LHCN-M2 (cell line): Measurements from ENCODE around the gene BTG3. TPM values are rescaled to one million over a fixed set of nuclear protein-coding genes. Genes with fewer than 3 reads are reported as not detected.

Experiments used
- DNase-seq: peaks from one replicate; pipeline ENCODE4 v3.0.0-alpha.2; 2012; ENCODE audit warnings: low read depth
- polyA plus RNA-seq: library from polyadenylated mRNA; unstranded; fragments of >200 nt; gene quantifications from one replicate; pipeline ENCODE4 v1.2.1, GENCODE V29; 2012; ENCODE audit warnings: missing spikeins
- total RNA-seq: library from RNA; depleted of rRNA; stranded (reverse); fragments of >200 nt; gene quantifications from 2 replicates; pipeline ENCODE4 v1.2.3, GENCODE V29; 2014; rRNA removed

The BTG3 gene, protein sequence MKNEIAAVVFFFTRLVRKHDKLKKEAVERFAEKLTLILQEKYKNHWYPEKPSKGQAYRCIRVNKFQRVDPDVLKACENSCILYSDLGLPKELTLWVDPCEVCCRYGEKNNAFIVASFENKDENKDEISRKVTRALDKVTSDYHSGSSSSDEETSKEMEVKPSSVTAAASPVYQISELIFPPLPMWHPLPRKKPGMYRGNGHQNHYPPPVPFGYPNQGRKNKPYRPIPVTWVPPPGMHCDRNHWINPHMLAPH
- 65.4 and 67.2 TPM in 2 replicates for total RNA-seq
- 18.3 TPM for polyA plus RNA-seq

DNA sequence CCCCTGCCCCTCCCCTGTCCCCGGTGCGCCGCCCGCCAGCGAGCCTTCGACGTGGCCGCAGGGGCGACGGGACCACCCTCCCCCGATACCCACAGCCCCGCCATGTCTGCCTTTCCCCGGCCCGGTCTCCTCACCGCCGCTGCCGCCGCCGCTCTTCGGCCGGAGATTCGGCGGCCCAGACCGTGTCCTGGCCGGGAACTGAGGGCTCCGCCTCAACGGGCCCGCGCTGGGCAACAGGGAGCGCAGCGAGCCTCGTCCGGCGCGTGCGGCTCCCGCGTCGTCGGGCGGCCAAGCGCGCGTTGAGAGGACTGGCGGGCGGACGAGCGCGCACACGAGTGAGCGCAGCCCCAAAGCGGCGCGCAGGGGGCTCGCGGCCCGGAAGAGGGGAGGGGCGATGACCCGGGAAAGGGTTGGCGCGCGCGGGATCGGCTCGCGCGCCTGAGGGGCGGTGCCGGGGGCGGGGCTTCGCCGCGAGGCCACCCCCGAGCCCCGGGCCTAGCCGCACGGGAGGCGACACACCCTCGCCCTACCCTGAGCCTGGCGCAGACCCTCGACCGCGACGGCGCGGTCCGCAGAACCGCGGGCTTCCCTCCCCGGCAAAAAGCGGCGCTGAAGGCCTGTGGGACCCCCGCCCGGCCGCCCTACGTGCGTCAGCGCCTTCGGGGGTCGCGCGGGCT lies at the start of gene BTG3:
Gene BTG3 (minus strand): TSS at position 337 of the 677 bp plus-strand sequence. CDS start 3,757 bp downstream, outside the sequence.
- peak; percentile 76 for DNase-seq

DNA sequence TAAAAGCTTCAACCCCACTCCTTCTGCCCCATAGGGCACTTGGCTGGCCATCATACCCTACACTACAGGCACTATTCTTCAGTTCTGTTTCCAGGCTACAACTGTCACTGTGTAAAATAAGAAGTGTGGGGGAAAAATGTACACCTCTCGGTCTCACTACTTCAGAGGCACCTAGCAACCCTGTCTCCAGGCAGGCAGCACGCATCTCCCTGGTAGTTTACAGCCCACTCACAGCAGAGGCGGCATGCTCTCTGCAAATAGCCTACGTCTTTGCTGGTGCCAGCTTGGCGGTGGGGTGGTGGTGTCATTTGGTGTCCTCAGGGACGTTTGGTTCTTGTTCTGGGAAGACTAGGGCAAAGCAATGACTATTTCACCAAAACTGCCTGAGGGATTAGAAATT lies 48.2 kb upstream of the BTG3 start:
- DNase-seq, result no peak

DNA sequence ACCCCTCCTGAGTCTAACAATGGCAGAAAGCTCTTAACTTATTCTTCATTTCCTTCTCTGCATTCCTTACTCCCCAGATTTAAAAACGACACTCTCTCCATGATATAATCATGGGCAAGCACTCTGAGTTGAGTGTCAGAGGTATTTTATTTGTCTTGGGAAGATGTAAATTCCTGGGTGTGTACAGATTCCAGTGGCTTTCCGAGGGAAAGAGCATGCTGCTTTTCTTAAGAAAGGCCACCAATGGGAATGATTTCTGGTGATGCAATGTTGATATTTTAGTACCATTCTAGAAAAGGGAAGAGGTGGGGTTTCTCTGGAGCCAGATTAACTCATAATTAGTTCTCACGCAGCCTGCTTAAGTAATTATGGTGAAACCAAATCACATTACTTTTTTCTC lies 47.8 kb upstream of the BTG3 start:
- no peak for DNase-seq

DNA sequence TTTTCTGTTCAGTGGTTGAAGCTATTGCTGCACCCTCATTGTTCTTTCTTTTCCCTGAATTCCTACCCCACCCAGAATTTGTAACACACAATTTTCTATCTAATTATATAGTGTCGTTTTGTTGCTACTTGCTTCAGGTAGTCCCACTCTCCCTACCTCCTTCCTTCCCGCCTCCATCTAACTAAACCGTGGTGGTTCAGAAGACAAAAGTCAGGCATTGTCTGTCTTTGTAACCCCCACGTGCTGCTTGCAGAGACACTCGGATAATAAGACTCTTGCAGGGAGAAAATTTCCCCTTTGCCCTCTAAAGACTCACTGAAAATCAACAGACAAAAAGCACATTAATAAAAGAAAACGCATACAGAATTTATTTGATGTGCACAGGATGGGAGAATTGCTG lies 46.2 kb upstream of the BTG3 start:
- DNase-seq, result no peak

DNA sequence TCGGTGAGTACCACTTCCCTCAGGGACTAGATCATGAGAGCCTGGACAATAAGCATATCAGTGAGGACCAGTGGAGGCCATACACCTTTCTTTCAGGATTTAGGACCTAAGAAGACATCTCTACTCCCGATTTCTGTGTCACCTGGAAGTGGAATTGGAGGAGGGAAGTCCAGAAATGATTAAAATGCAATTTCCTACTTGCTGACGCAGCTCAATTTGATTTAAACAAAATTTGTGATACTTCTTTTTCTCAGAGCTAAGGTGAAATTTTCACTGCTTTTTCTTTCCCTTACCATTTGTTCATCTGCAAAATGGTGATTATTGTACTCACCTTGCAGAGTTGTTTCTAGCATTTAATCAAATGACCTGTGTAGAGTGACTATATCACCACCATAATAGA lies 38.8 kb upstream of the BTG3 start:
- no peak for DNase-seq

DNA sequence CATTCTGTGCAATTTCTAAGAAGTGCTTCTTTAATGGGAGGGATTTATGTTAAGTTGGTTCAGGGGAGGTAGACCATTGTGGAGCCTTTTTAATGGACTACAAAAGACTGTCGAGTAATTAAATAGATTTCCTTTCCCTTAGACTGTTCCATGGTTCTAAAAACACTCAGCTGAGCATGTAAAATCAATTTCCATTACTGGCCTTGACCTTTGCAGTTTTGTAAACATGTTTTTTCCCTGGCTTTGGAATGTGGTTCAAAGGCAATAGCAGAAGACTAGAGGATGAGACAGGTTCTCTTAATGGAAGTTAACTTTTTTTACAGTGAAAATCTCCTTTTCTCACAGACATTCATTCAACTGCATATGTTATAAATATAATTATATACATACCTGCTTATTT lies 37.6 kb upstream of the BTG3 start:
- DNase-seq, result no peak

DNA sequence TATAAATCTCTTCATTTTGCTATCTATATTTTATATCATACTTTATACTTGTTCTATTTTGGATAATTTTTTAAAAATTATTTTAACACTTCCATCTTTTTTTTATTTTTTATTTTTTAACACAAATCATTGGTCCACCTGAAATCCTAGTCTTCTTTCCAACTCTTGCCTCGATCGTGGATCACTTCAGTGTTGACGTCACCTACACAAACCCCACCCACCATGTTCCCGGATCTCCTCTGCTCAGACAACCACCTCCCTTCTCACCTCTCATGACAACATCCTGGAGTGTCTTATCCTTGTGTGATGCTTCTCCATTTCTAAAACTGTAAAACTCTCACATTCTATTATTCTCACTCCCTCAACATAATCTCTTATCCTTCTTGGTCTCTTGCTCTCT lies 34.1 kb upstream of the BTG3 start:
- no peak for DNase-seq

DNA sequence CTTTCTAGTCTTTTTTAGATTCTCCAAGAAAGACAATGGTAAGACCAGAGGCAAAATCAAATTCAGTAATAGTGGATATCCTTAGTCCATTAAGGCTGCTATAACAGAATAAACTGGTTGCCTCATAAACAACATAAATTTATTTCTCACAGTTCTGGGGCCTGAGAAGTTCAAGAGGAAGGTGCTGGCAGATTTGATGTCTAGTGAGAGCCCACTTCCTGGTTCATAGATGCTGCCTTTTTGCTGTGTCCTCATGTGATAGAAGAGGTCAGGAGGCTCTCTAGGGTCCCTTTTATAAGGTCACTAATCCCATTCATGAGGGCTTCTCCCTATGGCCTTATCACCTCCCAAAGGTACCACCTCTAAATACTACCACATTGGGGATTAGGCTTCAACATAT lies 31.5 kb upstream of the BTG3 start:
- no peak for DNase-seq

DNA sequence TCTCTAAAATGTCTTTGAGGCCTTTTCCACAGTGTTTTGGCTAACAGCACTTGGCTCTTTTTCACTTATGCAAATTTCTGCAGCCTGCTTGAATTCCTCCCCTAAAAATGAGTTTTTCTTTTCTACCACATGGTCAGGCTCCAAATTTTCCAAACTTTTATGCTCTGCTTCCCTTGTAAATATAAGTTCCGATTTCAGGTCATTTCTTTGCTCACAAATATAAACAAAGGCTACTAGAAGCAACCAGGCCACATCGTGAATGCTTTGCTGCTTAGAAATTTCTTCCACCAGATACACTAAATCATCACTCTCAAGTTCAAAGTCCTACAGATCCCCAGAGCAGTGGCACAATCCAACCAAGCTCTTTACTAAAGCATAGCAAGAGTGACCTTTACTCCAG lies 28.1 kb upstream of the BTG3 start:
- DNase-seq, result no peak

DNA sequence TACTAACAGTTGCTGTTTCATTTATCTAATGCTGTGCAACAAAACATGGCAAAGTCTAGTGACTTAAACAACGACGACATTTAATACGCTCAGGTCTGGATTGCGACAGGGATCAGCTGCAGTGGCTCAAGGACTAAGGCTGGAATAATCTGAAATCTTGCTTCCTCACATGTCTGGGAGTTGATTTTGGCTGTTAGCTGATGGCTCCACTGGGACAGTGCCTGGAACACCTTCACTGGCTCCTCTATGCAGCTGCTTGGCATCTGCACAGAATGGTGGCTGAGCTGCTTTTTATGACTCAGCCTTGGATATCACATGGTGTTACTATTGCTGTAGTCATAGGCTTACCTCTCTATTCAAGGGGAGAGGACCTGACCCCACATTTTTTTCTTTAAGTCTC lies 24.0 kb upstream of the BTG3 start:
- DNase-seq, result peak; percentile 1

DNA sequence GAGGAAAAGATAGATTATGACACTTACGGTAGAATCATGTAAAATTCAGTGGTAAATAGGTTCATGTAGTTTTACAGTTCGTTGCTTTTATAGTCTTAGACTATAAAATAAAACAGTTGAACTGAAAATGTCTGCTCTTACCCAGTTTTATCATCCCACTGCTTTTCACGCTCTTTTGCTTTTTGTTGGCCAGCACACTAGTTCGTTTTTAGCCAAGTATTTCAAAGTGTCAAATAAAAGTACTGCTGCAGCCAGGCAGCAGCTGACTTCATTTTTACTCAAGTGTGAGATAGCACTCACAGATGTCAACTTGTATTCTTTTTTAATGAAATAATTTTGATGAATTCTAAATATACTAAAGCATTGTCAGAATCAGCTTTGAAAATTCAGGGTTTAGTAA lies 18.5 kb upstream of the BTG3 start:
- no peak for DNase-seq

DNA sequence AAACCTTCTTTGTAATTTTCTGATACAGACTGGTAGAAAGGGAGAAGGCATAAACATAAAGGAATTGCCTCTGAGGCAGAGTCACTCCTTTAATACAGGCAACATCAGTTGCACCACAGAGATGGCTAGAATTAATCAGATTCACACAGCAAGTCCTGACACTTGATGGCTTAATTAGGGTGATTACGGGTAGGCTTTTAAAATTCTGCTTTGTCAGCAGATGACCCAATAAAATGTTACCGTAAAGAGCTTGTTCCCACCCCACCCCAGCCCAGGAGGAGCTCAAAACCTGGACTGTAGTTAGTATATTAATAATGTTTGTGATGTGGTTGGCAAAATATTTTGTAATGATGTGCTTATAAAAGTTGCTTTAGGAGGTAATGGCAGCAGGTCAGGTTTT lies 9.3 kb upstream of the BTG3 start:
- no peak for DNase-seq

DNA sequence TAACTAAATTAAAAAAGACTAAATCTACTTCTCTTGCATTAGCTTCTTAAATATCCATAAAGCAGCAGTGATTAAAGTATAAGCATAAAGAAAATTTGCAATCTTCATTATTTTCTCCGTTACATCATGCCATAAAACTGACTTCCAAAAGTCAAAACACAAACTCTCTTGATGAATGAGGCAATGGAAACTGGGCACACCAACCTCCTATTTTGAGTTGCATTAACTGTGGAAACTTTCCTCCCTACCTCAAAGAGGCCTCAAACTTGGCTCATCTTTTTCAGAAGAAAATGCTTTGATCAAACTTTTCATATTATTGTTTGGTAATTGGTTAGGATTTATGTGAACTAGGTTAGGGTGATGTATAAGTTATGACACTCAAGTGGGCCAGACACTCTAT lies 4.1 kb upstream of the BTG3 start:
- DNase-seq, result no peak

DNA sequence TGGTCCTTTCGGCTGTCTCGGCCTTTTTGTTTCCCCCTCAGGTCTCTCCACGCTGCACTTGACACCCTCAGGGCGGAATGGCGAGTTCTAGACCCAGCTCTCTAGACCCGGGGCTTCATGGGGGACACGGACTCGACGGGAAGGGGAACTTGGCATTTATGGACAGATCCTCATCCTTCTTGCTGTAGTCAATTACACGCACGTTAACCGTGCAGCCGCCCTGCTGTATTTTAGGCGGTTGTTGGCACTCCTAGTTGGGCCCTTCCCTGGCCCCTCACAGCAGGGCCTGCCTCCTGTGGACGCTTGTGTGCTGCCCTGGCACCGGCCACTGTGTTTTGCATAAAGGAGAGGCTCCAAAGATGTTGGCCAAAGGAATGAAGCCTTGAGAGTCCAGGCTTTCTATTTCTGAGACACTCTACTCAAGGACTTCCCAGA lies 558 bp upstream of the BTG3 start:
- peak; percentile 8 for DNase-seq

DNA sequence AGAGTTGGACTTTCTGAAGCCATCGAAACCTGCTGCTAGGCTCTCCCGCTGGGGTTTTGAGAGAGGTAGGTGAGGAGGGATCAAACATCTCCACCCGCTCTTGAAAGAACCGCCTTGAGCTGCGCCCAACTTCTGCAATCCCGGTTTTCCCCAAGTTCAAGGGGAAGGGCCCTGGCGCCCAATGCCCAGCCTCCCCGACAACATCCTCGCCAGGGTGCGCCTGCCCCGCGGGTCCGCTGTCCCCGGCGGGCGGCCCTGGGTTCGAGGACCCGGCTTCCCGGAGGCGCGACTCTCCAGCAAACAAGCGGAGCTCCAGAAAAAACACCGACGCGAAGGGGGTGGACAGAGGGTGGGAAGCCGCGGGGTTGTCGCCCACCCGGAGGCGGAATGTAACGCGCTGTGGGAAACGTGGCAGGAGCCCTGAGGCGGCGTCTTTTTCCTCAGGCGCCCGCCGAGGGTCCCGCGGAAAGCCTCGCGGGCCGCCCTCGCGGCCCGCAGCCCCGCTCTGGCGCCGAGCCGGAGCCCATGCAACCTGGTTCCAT lies 607 bp downstream of the BTG3 start:
- peak; percentile 31 for DNase-seq

DNA sequence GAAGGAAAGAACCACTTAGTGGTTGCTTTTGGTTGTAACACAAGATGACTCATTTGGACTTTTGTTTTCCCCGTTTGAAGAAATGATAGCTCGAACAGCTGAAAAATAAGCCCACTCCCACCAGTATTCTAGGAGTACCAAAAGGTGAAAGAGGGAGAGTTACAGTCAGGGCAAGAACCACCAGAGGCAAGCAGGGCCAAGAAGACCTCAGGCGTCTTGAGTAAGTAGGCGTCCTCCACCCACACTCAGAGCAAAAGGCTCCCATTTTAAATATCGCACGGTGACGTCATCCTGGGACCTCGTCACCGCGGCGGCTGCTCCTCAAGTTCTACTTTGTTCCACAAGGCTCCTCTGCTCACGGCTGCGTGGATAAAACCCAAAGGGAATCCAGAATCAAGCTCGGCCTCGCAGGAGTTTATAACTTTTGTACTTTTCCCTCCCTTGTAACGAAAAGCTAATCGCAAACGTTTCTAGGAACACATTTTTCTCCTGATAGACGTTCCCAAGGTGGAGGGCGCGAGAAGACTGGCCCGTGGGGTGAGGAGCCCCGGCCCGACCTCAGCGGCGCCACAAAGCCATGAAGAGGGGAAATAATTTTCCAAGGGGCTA lies 1.2 kb downstream of the BTG3 start:
- DNase-seq, result peak; percentile 88

DNA sequence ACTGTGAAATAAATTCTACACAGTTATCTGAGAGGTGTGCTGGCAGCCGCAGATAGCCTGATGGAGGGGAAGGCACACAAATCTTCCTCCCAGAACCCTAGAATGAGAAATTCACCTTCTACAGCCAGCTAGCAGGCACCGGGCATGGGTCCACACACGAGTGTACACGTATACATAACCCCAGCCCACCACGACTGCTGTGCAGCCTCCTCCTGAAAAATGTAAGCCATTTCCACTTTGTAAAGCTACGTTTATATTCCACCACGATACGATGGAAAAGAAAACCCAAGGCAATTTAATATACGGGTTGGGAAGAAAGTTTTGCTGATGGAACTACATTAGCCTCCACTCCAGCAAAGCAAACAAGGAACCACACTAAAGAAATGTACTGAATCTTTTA lies 1.8 kb downstream of the BTG3 start:
- no peak for DNase-seq

DNA sequence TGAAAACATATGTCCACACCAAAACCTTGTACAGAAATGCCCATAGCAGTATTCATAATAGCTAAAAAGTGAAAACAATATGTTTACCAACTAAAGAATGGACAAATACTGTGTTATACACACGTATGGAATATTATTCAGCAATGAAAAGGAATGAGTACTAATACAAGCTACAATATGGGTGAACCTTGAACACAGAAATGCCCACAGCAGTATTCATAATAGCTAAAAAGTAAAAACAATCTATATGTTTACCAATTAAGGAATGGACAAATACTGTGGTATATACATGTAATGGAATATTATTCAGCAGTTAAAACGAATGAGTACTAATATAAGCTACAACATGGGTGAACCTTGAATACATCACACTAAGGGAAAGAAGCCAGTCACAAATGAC lies 3.0 kb downstream of the BTG3 start:
- DNase-seq, result no peak

DNA sequence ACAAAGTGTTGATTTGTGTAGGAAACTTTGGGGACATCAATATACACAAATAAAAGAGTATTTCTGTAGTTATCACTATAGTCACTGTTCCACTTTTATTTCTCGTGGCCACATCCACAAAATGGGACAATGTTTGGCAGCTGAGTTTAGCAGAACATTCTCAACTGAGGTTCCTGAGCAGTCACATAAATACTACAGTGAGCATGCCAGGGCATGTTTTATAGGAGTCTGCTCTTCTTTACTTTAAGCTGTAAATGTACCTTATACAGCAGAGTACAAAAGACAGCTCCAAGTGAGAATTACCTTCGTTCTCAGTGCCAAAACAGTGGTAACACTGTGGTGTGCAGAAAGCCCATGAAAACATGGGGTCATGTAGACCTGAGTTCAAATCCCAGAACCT lies 5.0 kb downstream of the BTG3 start:
- no peak for DNase-seq

DNA sequence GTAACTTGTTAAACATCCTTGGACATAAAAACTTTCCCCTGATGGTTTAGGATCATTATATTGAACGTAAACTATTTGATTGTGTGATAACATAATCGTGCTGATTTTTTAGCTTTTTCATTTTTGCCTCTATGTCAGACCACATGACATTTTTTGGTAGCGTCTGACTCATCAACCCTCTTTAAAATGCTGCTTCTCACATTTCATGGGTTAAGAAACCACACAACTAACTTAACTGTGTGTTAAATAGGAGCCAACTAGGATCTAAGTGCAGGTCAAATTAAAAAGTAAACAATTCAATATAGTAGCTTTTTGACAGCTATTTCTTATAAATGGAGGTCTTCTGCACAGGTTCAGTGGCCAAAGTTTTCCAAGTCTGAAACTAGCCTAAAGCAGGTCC lies 9.8 kb downstream of the BTG3 start:
- DNase-seq, result peak; percentile 67

DNA sequence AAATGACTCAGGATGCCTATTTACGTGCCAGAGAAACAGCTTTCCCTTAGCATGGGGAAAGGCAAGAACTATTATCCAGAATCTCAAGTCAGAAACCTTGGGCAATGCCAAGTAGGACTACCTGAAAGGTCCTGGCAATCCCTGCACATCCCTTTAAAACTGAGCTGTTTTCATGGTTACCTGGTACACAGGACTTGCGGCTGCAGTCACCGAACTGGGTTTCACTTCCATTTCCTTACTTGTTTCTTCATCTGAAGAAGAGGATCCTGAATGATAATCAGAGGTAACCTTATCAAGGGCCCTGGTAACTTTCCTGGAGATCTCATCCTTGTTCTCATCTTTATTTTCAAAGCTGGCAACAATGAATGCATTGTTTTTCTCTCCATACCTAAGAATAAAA lies 14.3 kb downstream of the BTG3 start:
- no peak for DNase-seq

DNA sequence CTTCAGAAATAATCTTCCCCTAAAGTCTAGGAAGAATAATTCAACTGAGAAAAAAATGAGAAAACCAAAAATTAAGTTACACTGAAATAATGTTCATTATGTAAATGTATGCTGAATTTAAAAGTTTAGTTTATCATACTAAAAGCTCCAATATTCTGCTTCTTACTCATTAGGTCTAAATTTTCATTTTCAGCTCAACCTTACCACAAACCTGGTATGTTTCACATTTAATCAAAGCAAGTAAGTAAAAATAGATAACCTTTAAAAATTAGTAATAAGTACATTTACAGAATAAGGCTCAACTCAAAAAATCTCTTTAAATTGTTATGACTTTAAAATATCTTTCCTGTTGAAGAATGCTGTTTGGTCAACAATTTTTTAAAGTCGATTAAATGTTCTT lies 15.0 kb downstream of the BTG3 start:
- no peak for DNase-seq

DNA sequence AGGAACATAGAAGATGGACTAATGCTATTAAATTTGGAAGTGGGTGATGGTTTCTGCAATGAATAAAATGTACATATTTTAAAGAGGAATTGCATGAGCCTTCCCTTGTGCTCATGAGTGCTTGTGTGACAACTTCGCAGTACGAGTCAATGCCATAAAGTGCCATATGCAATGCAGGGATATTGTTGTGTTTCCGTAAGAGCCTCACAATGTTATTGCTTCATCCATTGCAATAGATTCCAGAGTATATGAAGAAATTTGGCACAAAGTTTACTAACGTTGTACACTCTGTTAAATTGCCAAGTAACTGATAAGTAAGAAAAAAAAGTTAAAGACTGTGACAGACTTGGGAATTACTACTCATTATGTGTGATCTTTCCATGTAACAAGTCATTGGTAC lies 22.3 kb downstream of the BTG3 start:
- no peak for DNase-seq
